CD1c-positive myeloid dendritic cell (primary cell): Measurements from ENCODE around the gene ZDHHC12.
A peak's percentile ranks its signal among the peaks of the same experiment; 100 is the strongest.

ENCODE experiments used
- DNase-seq: peaks from one replicate; pipeline ENCODE4 v3.0.0-alpha.2; 2016; ENCODE audit errors: extremely low spot score

The ZDHHC12 gene

GRCh38 chr9:128685636-128686489 lies 38.1 kb downstream of the ZDHHC12 start:
- peak; percentile 56 for DNase-seq

- DNase-seq: peak; percentile 77
These were observed 39.4 kb downstream of the ZDHHC12 start for GRCh38 chr9:128684325-128685199.

GRCh38 chr9:128684065-128684324 lies 39.9 kb downstream of the ZDHHC12 start:
- no peak for DNase-seq

GRCh38 chr9:128683340-128684064 lies 40.4 kb downstream of the ZDHHC12 start:
- peak; percentile 62 for DNase-seq

- no peak for DNase-seq
These were observed 46.1 kb downstream of the ZDHHC12 start for GRCh38 chr9:128677794-128678193.

- no peak for DNase-seq
These were observed 48.5 kb downstream of the ZDHHC12 start for GRCh38 chr9:128675382-128675781.
